Liver (tissue), 3 donors: Measurements from ENCODE around the gene EXT2.

Experiments used
- ATF3 ChIP-seq: IDR thresholded peaks from 2 replicates; pipeline ENCODE4 v1.6.1; 2016; ENCODE audit warnings: antibody characterized with exemption
- CTCF ChIP-seq: fragments of 150-350 bp; IDR thresholded peaks from 2 replicates; pipeline ENCODE4 v1.5.1; 2017; ENCODE audit warnings: improper control_type of control experiment, low read depth, low read length; ENCODE audit not compliant: missing input control
- EGR1 ChIP-seq, 2 donors: IDR thresholded peaks; 2 replicates each; pipeline ENCODE4 v1.6.1; 2016 to 2018; ENCODE audit warnings: antibody characterized with exemption in 2 of 2, low read depth in 2 of 2
- GABPA ChIP-seq, 2 donors: IDR thresholded peaks in 1 of 2; conservative IDR thresholded peaks in 1 of 2; 2 replicates each; pipeline ENCODE4 v1.6.1; 2016; ENCODE audit warnings: antibody characterized with exemption in 2 of 2, mild to moderate bottlenecking in 1 of 2, moderate library complexity in 1 of 2
- JUND ChIP-seq, 2 donors: IDR thresholded peaks; 2 replicates each; pipeline ENCODE4 v1.6.1; 2016; ENCODE audit warnings: antibody characterized with exemption in 2 of 2
- NR2F2 ChIP-seq: IDR thresholded peaks from 2 replicates; pipeline ENCODE4 v1.6.1; 2016; ENCODE audit warnings: antibody characterized with exemption
- RAD21 ChIP-seq, 2 donors: IDR thresholded peaks; 2 replicates each; pipeline ENCODE4 v1.6.1; 2016; ENCODE audit warnings: antibody characterized with exemption in 2 of 2, mild to moderate bottlenecking in 2 of 2
- RXRA ChIP-seq, 2 donors: IDR thresholded peaks; 2 replicates each; pipeline ENCODE4 v1.6.1; 2017 to 2018; ENCODE audit warnings: antibody characterized with exemption in 2 of 2, mild to moderate bottlenecking in 1 of 2
- SP1 ChIP-seq: IDR thresholded peaks from 2 replicates; pipeline ENCODE4 v1.6.1; 2018; ENCODE audit warnings: antibody characterized with exemption, mild to moderate bottlenecking
- TAF1 ChIP-seq: conservative IDR thresholded peaks from 2 replicates; pipeline ENCODE4 v1.6.1; 2016; ENCODE audit warnings: antibody characterized with exemption, mild to moderate bottlenecking
- YY1 ChIP-seq: IDR thresholded peaks from 2 replicates; pipeline ENCODE4 v1.6.1; 2016; ENCODE audit warnings: antibody characterized with exemption, mild to moderate bottlenecking
- ZBTB33 ChIP-seq: IDR thresholded peaks from 2 replicates; pipeline ENCODE4 v1.6.1; 2016; ENCODE audit warnings: antibody characterized with exemption
- donor health status: healthy.
- donor health status: healthy.

GRCh38 chr11:44133335-44133946, 38.0 kb downstream of the EXT2 start:
- TF ChIP-seq NR2F2 = no peak
- TF ChIP-seq RXRA (IDR thresholded peaks at IDR 0.05) = no peak
- TF ChIP-seq ATF3 = no peak
- TF ChIP-seq CTCF = peak; percentile 57
- no peak for TF ChIP-seq SP1
- TF ChIP-seq JUND (IDR thresholded peaks at IDR 0.05) = no peak
- no peak for TF ChIP-seq TAF1
- TF ChIP-seq RAD21 (IDR thresholded peaks at IDR 0.05) = peak; percentile 63 to 72
- no peak for TF ChIP-seq YY1
- no peak for TF ChIP-seq GABPA (IDR thresholded peaks at IDR 0.05 in 1 of 2, conservative IDR thresholded peaks at IDR 0.05 in 1 of 2)
- TF ChIP-seq ZBTB33 = no peak
- no peak for TF ChIP-seq EGR1 (IDR thresholded peaks at IDR 0.05; ENCODE audit: low read depth in 2 of 2)
